Putamen (tissue), 1 donor: Measurements from ENCODE around the gene SLC25A5.
"Not testable (repeated sequence)": the region's sequence is repeated elsewhere in the genome, so short reads cannot be mapped to it uniquely, and the experiment has no call there.

Experiments used
- DNase-seq: peaks from one replicate; pipeline ENCODE4 v3.0.0-alpha.2; 2016; ENCODE audit warnings: low spot score

The SLC25A5 gene

GRCh38 chrX:119477812-119478232 lies 9.6 kb downstream of the SLC25A5 start:
- no peak for DNase-seq

- no peak for DNase-seq
Measured at GRCh38 chrX:119478504-119478903, 10.3 kb downstream of the SLC25A5 start.

GRCh38 chrX:119479845-119480244 lies 11.6 kb downstream of the SLC25A5 start:
- no peak for DNase-seq

GRCh38 chrX:119481323-119481801 lies 13.1 kb downstream of the SLC25A5 start:
- DNase-seq: no peak

- DNase-seq: no peak
Measured at GRCh38 chrX:119482041-119482440, 13.8 kb downstream of the SLC25A5 start.

GRCh38 chrX:119482481-119483480 lies 14.5 kb downstream of the SLC25A5 start:
- no peak for DNase-seq

GRCh38 chrX:119486745-119487144 lies 18.5 kb downstream of the SLC25A5 start:
- DNase-seq: no peak

- not testable (repeated sequence) for DNase-seq
Measured at GRCh38 chrX:119487766-119488165, 19.5 kb downstream of the SLC25A5 start.

GRCh38 chrX:119488749-119489148 lies 20.5 kb downstream of the SLC25A5 start:
- no peak for DNase-seq

- DNase-seq: no peak
Measured at GRCh38 chrX:119489212-119490074, 21.2 kb downstream of the SLC25A5 start.

GRCh38 chrX:119492463-119492862 lies 24.2 kb downstream of the SLC25A5 start:
- DNase-seq: no peak

- DNase-seq: not testable (repeated sequence)
Measured at GRCh38 chrX:119493851-119494495, 25.7 kb downstream of the SLC25A5 start.

- no peak for DNase-seq
Measured at GRCh38 chrX:119495734-119496726, 27.8 kb downstream of the SLC25A5 start.

GRCh38 chrX:119497185-119497584 lies 28.9 kb downstream of the SLC25A5 start:
- no peak for DNase-seq

GRCh38 chrX:119500061-119500800 lies 32.0 kb downstream of the SLC25A5 start:
- no peak for DNase-seq

- DNase-seq: no peak
Measured at GRCh38 chrX:119501511-119502148, 33.4 kb downstream of the SLC25A5 start.

- DNase-seq: no peak
Measured at GRCh38 chrX:119502727-119503483, 34.7 kb downstream of the SLC25A5 start.

GRCh38 chrX:119503484-119503861 lies 35.2 kb downstream of the SLC25A5 start:
- no peak for DNase-seq

- DNase-seq: not testable (repeated sequence)
Measured at GRCh38 chrX:119505145-119505544, 36.9 kb downstream of the SLC25A5 start.
